Effector memory CD8-positive, alpha-beta T cell (primary cell): ENCODE results near the gene MELTF.

ENCODE experiments used
- ATAC-seq: fragments of 150-1000 bp; cut with Tn5 transposase; replicated peaks from 2 replicates; pipeline ENCODE4 v1.10.0; 2021; ENCODE audit warnings: mild to moderate bottlenecking, moderate library complexity
- DNase-seq, 3 experiments: peaks; one replicate each; pipeline ENCODE4 v3.0.0; 2021
- H3K27ac Mint-ChIP-seq, 2 donors: one replicate each; pipeline ENCODE4 v1.8.0; 2022; ENCODE audit warnings: mild to moderate bottlenecking in 2 of 2, mixed read lengths in 2 of 2, moderate library complexity in 2 of 2
- H3K27me3 Mint-ChIP-seq, 2 donors: one replicate each; pipeline ENCODE4 v1.8.0; 2022; ENCODE audit warnings: mixed read lengths in 2 of 2
- H3K36me3 Mint-ChIP-seq: one replicate; pipeline ENCODE4 v1.8.0; 2022; ENCODE audit warnings: mild to moderate bottlenecking, moderate library complexity, mixed read lengths; ENCODE audit not compliant: insufficient read depth
- H3K4me1 Mint-ChIP-seq, 2 donors: one replicate each; pipeline ENCODE4 v1.8.0; 2022; ENCODE audit warnings: low read depth in 2 of 2, mixed read lengths in 2 of 2
- H3K4me3 Mint-ChIP-seq, 2 donors: one replicate each; pipeline ENCODE4 v1.8.0; 2022; ENCODE audit warnings: mild to moderate bottlenecking in 2 of 2, mixed read lengths in 2 of 2, moderate library complexity in 2 of 2
- H3K9me3 Mint-ChIP-seq, 2 donors: one replicate each; pipeline ENCODE4 v1.8.0; 2022; ENCODE audit warnings: mixed read lengths in 2 of 2

Gene MELTF

DNA sequence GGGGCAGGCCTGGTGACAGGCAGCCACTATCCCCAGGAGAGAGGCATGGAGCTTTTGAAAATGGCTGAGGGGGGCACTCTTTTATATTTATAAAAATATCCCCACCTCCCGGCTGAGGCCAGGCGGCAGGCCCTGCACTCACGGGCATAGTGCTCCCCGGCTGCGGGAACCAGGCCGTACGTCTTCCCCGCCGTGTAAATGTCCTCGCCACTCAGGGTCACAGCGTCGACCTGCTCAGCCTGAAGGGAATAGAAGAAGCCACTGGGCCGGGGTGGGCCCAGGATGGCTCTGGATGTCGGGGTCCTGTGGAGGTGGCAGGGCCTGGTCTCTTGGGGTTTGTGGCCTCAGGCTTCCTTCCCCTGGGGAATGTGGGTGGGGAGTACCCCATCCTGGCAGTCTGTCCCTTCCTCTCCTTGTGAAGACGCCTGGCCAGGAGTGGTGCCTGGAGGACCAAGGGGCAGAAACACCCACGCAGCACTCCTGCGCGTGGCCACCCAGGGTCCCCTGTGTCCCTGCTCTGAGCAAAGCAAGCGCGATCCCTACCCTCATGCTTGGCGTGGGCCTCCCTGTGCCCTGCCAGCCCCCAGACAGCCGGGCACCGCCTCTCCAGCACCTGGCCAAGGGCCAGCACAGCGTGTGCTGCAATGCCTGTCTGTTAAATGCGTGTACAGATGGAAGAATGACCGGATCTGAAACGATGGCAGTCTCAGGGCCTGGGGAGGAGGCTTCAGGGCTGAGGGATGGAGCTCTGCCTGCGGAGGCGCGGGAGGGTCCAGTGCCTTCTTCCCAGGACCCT lies 18.9 kb downstream of the MELTF start:
- Mint-ChIP-seq H3K27me3 (no peaks in the 10 kb centered on the region), H3K4me1 (no peaks in the 10 kb centered on the region), H3K36me3 (no peaks in the 10 kb centered on the region), H3K9me3 (no peaks in the 10 kb centered on the region), H3K4me3 (no peak overlapping the region), H3K27ac (peak overlapping the region in 1 of 2 donors; percentile 33)
- DNase-seq: no peak
- no peak for ATAC-seq

- Mint-ChIP-seq H3K4me1 (no peaks in the 10 kb centered on the region), H3K36me3 (no peaks in the 10 kb centered on the region), H3K9me3 (no peaks in the 10 kb centered on the region), H3K4me3 (no peak overlapping the region), H3K27me3 (no peaks in the 10 kb centered on the region), H3K27ac (no peak overlapping the region)
- no peak for ATAC-seq
- no peak for DNase-seq
Measured at GRCh38 chr3:197009532-197010019, 20.0 kb downstream of the MELTF start.

DNA sequence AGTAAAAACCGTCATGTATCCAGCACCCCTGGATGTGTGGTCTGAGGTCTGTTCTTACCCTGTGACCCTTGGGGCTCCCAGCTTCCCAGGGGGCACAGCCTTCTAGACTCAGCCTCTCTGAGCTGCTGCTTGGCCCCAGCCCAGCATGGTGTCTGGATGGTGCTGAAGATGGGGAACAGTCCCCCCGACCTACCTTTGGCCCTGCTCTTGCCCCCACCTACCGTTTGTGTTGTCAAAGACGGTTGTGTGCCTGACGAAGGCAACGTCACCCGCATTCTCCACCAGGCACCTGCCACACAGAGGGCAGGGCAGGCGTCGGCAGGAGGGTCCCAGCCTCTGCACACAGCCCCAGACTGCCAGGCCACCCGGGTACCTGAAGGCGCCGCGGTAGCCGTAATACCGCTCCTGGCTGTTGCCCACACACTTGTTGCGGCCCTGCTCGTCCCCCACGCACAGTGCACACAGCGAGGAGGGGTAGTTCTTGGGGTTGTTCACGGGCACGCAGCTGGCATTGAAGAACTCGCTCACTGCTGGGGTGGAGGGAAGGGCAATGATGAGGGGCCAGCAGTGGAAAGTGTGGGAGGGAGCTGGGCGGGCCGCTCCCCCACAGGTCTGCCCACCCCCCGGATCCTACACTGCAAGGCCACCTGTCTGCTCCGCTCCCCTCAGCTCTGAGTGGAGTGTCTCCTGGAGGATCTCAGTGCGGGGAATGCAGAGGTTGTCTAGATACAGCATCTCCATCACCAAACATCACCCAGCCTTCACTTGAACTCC lies 21.0 kb downstream of the MELTF start:
- Mint-ChIP-seq H3K9me3 (no peaks in the 10 kb centered on the region), H3K4me1 (peaks cover 3 to 6% of the 10 kb centered on the region in 2 donors), H3K27ac (no peak overlapping the region), H3K4me3 (no peak overlapping the region), H3K27me3 (no peaks in the 10 kb centered on the region), H3K36me3 (no peaks in the 10 kb centered on the region)
- ATAC-seq: no peak
- DNase-seq: no peak

DNA sequence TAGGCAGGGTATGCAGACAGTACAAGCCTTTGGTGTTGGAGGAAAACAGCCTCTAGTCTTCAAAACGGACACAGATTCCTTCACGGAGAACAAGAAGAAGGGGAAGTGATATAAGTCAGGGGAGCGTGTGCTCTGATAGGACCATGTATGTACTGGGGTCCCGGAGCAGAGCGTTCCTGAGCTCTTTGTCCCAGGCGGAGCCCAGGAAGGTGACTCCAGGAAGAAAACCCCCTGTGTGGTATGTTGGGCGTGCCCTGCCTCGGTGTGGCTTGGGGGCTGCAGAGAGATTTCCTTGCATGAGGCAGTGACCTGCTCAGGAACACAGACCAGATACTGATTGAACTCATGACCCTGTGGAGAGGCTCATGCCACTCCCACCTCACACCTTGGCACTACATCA lies 21.7 kb downstream of the MELTF start:
- peaks cover 3 to 6% of the 10 kb centered on the region in 2 donors for H3K4me1 Mint-ChIP-seq
- no peak for ATAC-seq
- H3K9me3 Mint-ChIP-seq: no peaks in the 10 kb centered on the region
- DNase-seq: no peak
- no peak overlapping the region for H3K27ac Mint-ChIP-seq
- no peaks in the 10 kb centered on the region for H3K27me3 Mint-ChIP-seq
- no peak overlapping the region for H3K4me3 Mint-ChIP-seq
- H3K36me3 Mint-ChIP-seq: no peaks in the 10 kb centered on the region

DNA sequence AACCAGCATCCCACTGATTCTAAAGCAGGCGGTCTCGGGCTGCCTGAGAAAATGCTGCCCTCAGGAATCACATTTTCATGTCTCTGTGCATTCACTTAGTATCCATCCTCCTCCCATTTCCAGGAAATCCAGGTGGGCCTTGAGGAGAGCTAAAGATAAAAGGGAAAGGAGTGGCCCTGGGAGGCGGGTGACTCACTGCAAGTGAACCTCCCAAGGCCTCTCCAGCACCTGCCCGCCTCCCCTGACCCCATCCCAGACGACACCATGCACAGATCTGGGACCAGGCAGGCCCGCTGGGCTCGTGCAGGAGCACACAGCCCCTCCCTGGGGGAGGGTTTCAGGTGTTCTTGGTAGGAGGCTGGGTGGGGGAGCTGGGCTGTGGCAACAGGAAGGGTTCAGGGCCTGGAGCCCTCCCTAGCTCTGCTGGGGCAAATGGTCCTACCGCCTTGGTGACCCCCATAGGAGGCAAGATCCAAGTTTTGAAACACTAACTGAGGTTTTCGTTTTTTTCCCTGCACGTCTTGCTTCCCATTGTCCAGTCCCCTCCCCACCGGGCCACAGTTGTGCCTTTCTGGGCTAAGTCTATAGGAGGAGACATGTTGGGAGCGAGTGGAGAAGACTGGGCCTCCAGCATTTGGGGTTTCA lies 22.2 kb downstream of the MELTF start:
- peaks cover 3 to 6% of the 10 kb centered on the region in 2 donors for H3K4me1 Mint-ChIP-seq
- DNase-seq (no peak), ATAC-seq (no peak)
- no peaks in the 10 kb centered on the region for H3K9me3 Mint-ChIP-seq
- no peak overlapping the region for H3K4me3 Mint-ChIP-seq
- no peaks in the 10 kb centered on the region for H3K36me3 Mint-ChIP-seq
- no peaks in the 10 kb centered on the region for H3K27me3 Mint-ChIP-seq
- H3K27ac Mint-ChIP-seq: no peak overlapping the region

DNA sequence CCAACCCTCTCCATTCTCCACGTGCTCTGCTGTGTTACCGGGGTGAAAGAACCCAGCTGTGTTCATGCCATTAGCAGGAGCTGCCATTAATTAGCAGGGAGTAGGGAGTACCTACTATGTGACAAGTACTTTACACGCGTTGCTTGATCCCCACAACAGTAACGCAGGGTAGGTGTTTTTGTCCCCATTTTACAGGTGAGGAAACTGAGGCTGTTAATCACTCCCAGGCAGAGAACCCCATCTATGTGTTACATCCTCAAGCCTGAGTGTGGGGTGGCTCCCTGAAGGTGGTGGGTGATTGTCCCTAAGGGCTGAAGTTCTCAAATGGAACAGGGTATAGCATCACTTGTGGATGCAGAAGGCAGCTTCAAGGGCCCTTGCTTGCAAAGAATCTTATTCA lies 22.8 kb downstream of the MELTF start:
- no peaks in the 10 kb centered on the region for H3K27me3 Mint-ChIP-seq
- peaks cover 3 to 6% of the 10 kb centered on the region in 2 donors for H3K4me1 Mint-ChIP-seq
- no peak for DNase-seq
- H3K27ac Mint-ChIP-seq: no peak overlapping the region
- no peak overlapping the region for H3K4me3 Mint-ChIP-seq
- H3K36me3 Mint-ChIP-seq: no peaks in the 10 kb centered on the region
- ATAC-seq: no peak
- no peaks in the 10 kb centered on the region for H3K9me3 Mint-ChIP-seq

- ATAC-seq: no peak
- peaks cover 3% of the 10 kb centered on the region for H3K36me3 Mint-ChIP-seq
- H3K9me3 Mint-ChIP-seq: no peaks in the 10 kb centered on the region
- H3K27ac Mint-ChIP-seq: no peak overlapping the region
- H3K4me1 Mint-ChIP-seq: peaks cover 3 to 8% of the 10 kb centered on the region in 2 donors
- no peak for DNase-seq
- H3K4me3 Mint-ChIP-seq: no peak overlapping the region
- no peaks in the 10 kb centered on the region for H3K27me3 Mint-ChIP-seq
Measured at GRCh38 chr3:197006446-197006845, 23.2 kb downstream of the MELTF start.

DNA sequence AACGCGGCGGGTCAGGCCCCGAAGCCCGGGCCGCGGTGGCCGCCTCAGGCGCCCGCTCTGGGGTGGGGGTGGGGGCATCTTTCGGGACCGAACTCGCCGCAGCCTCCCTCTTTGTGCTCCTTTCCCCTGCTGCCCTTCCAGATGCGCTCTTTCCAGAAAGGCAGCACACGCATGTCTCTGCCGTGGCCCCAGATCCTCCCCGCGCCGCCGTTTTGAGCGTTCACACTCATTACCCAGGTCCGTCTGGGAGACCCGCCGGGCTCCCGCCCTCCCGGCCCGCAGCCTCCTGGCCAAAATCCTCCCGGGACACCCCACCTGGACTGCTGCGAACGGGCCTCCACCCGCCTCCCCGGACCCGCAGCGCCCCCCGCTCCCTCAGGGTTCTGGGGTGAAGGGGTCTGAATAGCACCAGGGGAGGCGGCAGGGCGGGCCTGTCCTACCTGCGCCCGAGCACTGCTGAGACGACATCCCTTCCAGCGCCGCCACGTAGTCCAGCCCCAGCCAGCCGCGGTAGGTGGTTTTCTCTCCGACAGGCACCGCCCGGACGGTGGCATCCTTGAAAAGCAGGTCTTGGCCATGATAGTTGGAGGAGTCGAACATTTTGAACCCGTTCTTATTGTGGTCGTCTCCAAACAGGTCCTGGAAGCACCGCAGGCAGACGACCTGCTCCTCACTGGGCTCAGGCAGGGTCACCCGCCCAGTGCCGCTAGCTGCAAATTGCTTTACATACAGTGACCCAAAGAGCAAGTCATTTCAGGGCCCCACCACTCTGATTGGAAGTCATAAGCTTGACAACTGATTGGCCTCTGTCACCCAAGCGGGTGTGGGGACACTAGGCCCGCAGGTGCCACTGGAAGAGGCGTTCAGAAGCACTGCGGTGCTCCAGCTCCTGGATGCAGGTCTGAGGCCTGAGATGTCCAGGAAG lies 25.9 kb downstream of the MELTF start:
- Mint-ChIP-seq H3K27ac (peak overlapping the region; percentile 75 to 83), H3K36me3 (peaks cover 7% of the 10 kb centered on the region), H3K9me3 (no peaks in the 10 kb centered on the region), H3K27me3 (no peaks in the 10 kb centered on the region), H3K4me3 (peak overlapping the region; percentile 75 to 79), H3K4me1 (peaks cover 3 to 12% of the 10 kb centered on the region in 2 donors)
- ATAC-seq: peak; percentile 3
- DNase-seq: no peak

- no peaks in the 10 kb centered on the region for H3K9me3 Mint-ChIP-seq
- peaks cover 7% of the 10 kb centered on the region for H3K36me3 Mint-ChIP-seq
- peak overlapping the region; percentile 75 to 83 for H3K27ac Mint-ChIP-seq
- H3K4me3 Mint-ChIP-seq: peak overlapping the region; percentile 75 to 79
- ATAC-seq: peak; percentile 80
- H3K27me3 Mint-ChIP-seq: no peaks in the 10 kb centered on the region
- DNase-seq: peak; percentile 72 to 76 (median 73)
- peaks cover 3 to 12% of the 10 kb centered on the region in 2 donors for H3K4me1 Mint-ChIP-seq
Measured at GRCh38 chr3:197002701-197003454, 26.7 kb downstream of the MELTF start.

DNA sequence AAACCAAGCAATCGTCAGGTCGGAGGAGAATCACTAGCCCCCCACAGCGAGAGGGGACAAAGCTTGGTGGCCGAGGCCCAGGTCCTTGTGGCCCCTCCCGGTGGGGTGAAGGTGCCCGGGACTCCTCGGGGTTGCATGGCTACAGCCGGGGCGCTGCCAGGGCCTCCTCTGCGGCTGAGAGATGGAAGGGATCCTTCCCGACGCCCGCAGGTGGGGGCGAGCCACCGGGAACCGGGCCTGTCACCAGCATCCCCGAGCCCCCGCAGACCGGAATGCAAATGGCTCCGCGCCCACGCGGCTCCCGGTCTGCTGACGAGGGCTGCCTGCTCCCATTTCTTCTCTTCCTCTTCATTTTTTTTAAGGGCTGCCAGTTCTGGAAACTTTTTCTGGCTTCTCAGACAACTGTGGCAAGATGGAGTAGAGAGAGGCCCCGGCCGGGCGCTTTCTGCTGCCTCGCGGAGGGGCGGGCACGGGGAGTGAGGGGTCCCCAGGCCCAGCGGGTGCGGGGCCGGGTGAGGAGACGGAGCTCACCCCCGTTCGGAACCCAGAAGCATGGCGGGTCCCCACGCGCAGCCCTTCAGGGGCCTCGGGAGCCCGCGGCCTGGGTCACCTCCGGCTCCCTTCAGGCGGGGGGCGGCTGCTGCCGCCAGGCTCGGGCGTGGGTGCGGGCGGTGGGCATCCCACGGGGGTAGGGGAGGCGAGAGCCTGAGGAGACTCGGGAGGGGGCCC lies 27.5 kb downstream of the MELTF start:
- ATAC-seq (no peak), DNase-seq (peak in 1 of 3 experiments; percentile 11)
- Mint-ChIP-seq H3K4me3 (peak overlapping the region; percentile 66 to 70), H3K9me3 (no peaks in the 10 kb centered on the region), H3K27me3 (no peaks in the 10 kb centered on the region), H3K27ac (peak overlapping the region; percentile 83 to 89), H3K4me1 (peaks cover 3 to 12% of the 10 kb centered on the region in 2 donors), H3K36me3 (peaks cover 7% of the 10 kb centered on the region)

DNA sequence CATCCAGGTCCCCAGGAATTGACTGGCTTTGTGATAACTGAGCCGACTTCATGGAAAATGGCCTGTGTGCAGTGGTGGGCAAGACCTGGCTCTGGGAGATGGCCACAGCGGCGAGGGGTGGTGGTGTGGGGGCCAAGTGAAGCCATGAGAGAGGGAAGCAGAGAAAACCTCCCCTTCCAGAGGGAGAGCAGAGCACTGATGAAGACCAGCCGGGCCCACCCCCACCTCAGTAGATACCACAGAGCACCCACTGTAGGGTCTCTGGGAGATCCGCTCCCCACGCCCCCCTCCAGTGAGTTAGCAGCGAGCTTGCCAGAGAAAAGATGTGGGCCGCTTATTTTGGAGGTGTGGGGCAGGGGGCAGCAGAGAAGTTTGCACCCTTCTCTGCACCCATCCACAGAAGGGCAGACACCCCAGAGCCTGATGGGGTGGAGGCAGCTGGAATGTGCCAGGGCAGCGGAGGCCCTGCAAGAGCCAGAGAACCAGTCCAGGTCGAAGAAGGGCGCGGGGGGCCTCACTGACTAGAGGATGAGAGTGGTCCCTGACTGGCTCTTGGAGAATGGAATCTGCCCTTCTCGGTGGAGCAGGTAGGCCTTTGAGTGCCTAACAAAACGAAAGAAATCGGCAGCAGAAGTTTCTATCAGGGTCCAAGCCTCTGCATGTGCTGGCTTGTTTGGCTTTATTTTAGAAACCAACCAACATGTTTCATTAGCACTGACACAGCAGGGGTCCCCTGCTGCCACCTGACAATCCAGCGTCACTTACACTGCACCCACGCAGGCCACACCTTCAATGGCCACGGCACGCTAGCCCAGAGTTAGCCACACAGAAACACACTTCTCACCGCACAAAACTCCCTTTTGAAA lies 28.3 kb downstream of the MELTF start:
- peak overlapping the region; percentile 83 to 89 for H3K27ac Mint-ChIP-seq
- H3K9me3 Mint-ChIP-seq: no peaks in the 10 kb centered on the region
- H3K4me3 Mint-ChIP-seq: peak overlapping the region; percentile 66 to 70
- ATAC-seq: no peak
- H3K4me1 Mint-ChIP-seq: peaks cover 3 to 12% of the 10 kb centered on the region in 2 donors
- DNase-seq: no peak
- no peaks in the 10 kb centered on the region for H3K27me3 Mint-ChIP-seq
- H3K36me3 Mint-ChIP-seq: peaks cover 7% of the 10 kb centered on the region
